ENCODE measurements around the gene GPC6. TPM values are rescaled to one million over a fixed set of nuclear protein-coding genes. Genes with fewer than 3 reads are reported as not detected.
"Not testable (repeated sequence)": the region's sequence is repeated elsewhere in the genome, so short reads cannot be mapped to it uniquely, and the experiment has no call there.

Gene GPC6
- polyA plus RNA-seq, 4 donors, result 47.9 to 66.1 (median 61.3) TPM

- DNase-seq (ENCODE audit: low read depth in 4 of 4, low spot score in 2 of 4), result no peak
Measured at GRCh38 chr13:94301487-94301886, 1074.9 kb downstream of the GPC6 start.

GRCh38 chr13:94302847-94303565 is 1076.4 kb downstream of the GPC6 start:
- not testable (repeated sequence) for DNase-seq (ENCODE audit: low read depth in 4 of 4, low spot score in 2 of 4)

DNA sequence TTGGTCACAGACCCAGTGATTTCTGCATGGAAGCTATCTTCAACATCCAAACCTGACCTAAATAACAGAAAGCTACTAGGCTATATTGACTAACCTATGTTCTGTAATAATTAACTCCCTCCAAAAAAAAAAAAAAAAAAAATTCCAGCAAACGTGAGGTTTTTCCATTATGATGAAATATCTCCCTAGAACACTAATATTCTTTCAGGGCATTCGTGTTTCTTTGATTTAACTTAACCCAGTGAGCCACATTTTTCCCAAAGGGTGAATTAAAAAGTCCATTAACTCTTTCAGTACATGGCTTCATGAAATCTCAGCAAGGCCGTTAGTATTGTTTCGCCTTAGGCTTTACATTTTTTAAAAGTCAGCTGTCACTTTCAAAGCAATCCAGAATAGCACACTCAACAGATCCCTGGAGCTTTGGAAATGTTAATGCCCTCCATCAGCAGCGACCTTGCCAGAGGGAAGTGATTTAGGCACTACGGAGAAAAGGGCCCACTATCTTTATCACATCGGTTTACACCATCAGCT is 1077.1 kb downstream of the GPC6 start:
- DNase-seq (ENCODE audit: low read depth in 4 of 4, low spot score in 2 of 4), result no peak

GRCh38 chr13:94305033-94305432 is 1078.4 kb downstream of the GPC6 start:
- DNase-seq (ENCODE audit: low read depth in 4 of 4, low spot score in 2 of 4), result no peak

- no peak for DNase-seq (ENCODE audit: low read depth in 4 of 4, low spot score in 2 of 4)
Measured at GRCh38 chr13:94305463-94305862, 1078.9 kb downstream of the GPC6 start.

- DNase-seq (ENCODE audit: low read depth in 4 of 4, low spot score in 2 of 4), result no peak
Measured at GRCh38 chr13:94305934-94306333, 1079.3 kb downstream of the GPC6 start.

GRCh38 chr13:94308832-94309231 is 1082.2 kb downstream of the GPC6 start:
- no peak for DNase-seq (ENCODE audit: low read depth in 4 of 4, low spot score in 2 of 4)

- no peak for DNase-seq (ENCODE audit: low read depth in 4 of 4, low spot score in 2 of 4)
Measured at GRCh38 chr13:94309576-94309975, 1083.0 kb downstream of the GPC6 start.

DNA sequence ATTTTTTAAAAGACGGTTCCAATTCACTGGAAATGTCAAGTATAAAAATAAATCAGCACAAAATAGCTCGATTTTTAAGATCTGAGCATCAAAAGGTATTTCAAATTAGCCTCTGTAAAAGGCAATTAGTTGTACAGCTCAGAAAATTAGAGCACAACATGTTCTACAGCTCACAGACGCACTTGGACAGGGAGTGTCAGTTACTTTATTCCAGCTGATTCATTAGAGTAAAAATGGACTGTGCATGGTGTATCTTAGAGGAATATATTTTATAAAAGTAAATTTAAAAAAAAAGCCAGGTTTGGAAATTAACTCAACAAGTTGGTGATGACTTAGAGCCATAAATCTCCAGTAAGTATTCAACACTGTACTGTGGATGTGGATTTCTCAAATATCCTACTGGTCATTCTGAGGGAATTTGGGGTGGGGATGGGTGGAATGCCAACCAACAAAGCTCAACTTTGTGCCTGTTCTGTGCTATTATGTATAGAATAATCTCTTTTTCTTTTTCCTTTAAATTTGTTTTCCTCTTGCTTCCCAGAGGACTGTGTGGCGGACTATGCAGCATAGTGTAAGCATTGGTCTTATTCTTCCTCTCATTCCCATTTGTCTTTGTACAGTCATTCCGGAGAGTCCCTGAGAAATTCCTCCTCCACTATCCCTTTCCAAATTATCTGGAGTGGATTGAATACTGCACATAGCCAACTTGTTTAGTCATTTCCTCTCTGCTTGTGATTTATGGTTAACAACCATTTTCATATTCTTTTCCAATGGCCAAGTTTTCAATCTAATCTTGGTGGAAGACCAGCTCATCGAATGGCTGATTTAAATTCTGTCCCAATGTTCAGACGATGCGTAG is 1083.6 kb downstream of the GPC6 start:
- no peak for DNase-seq (ENCODE audit: low read depth in 4 of 4, low spot score in 2 of 4)

GRCh38 chr13:94311893-94312292 is 1085.3 kb downstream of the GPC6 start:
- no peak for DNase-seq (ENCODE audit: low read depth in 4 of 4, low spot score in 2 of 4)

- DNase-seq (ENCODE audit: low read depth in 4 of 4, low spot score in 2 of 4), result no peak
Measured at GRCh38 chr13:94312511-94313216, 1086.1 kb downstream of the GPC6 start.

- DNase-seq (ENCODE audit: low read depth in 4 of 4, low spot score in 2 of 4), result no peak
Measured at GRCh38 chr13:94313321-94313910, 1086.8 kb downstream of the GPC6 start.

GRCh38 chr13:94313926-94314325 is 1087.3 kb downstream of the GPC6 start:
- DNase-seq (ENCODE audit: low read depth in 4 of 4, low spot score in 2 of 4), result no peak

- DNase-seq (ENCODE audit: low read depth in 4 of 4, low spot score in 2 of 4), result no peak
Measured at GRCh38 chr13:94315188-94315587, 1088.6 kb downstream of the GPC6 start.

- no peak for DNase-seq (ENCODE audit: low read depth in 4 of 4, low spot score in 2 of 4)
Measured at GRCh38 chr13:94317063-94317491, 1090.5 kb downstream of the GPC6 start.

- no peak for DNase-seq (ENCODE audit: low read depth in 4 of 4, low spot score in 2 of 4)
Measured at GRCh38 chr13:94318418-94318817, 1091.8 kb downstream of the GPC6 start.

- DNase-seq (ENCODE audit: low read depth in 4 of 4, low spot score in 2 of 4), result no peak
Measured at GRCh38 chr13:94319501-94319900, 1092.9 kb downstream of the GPC6 start.

- no peak for DNase-seq (ENCODE audit: low read depth in 4 of 4, low spot score in 2 of 4)
Measured at GRCh38 chr13:94322925-94323763, 1096.5 kb downstream of the GPC6 start.
